Heart left ventricle (tissue), 13 donors: ENCODE results near the gene GRAMD2B.

Experiments
- CTCF ChIP-seq, 12 donors: fragments of 200-600 bp; sonication (generic) in 4 of 12; IDR thresholded peaks; one replicate each; pipeline versions ENCODE4 v1.5.0 to v1.8.0; 2018 to 2022; ENCODE audit warnings: antibody characterized with exemption in 12 of 12, mild to moderate bottlenecking in 5 of 12
- POLR2A ChIP-seq, 2 donors: fragments of 450-650 bp; IDR thresholded peaks; one replicate each; pipeline ENCODE4 v1.6.1; 2017; ENCODE audit warnings: antibody characterized with exemption in 2 of 2, mild to moderate bottlenecking in 2 of 2, moderate library complexity in 2 of 2
- donor health status: ischemic (EF 13 %, LVEDD 7.1; RV severe dilation, severe dysfunction).
- donor health status: DM: no; HTN: yes; CAD: no.
- donor health status: DM: no; HTN: no; CAD: no.
- donor health status: ischemic (EF 25% LVEDD 6.9; RV normal size, moderate dysfunction).
- donor health status: ischemic (EF 25% LVEDD 5.7; RV mildly dilated, moderate dysfunction).
- donor health status: ischemic (EF 35%, LVEDD 5.7; RV mildly dilated, moderate dysfunction).
- donor health status: nonischemic (EF 11% LVEDD 7.7; RV severe dilation, severe dysfunction).
- donor health status: DM: yes; HTN: yes; CAD: no.
- donor health status: PGD.
- donor health status: ischemic (EF 29% LVEDD 5.4; RV normal size, mild dysfunction).
- donor health status: nonischemic (EF 23%, LVEDD 6.1; RV moderate dilation, normal function).

DNA sequence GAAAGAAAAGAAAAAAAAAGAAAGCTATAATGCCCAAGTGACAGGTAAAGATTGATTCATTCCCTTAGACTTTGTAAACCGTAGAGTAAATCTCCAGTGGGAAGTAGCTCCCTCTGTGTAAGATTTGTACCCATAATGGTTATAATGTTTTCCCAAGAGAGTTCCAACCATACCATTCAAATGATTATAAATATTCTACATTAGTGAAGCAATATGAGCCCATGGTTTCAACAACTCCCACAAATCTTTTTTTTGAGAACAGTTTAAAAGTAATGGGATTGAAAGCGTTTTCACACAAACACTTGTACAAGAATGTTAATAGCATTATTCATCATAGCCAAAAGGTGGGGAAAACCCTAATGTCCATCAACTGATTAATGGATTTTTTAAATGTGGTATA lies 58.0 kb downstream of the GRAMD2B start:
- TF ChIP-seq POLR2A (IDR thresholded peaks at IDR 0.05): no peak
- TF ChIP-seq CTCF (IDR thresholded peaks at IDR 0.05): no peak
